K562 (cell line): Measurements from ENCODE around the gene BSPRY. TPM values are rescaled to one million over a fixed set of nuclear protein-coding genes. Genes with fewer than 3 reads are reported as not detected.

ENCODE experiments used
- BRF1 ChIP-seq: IDR thresholded peaks from 3 replicates; pipeline ENCODE4 v1.6.1; 2011; ENCODE audit warnings: borderline replicate concordance, mild to moderate bottlenecking; ENCODE audit not compliant: insufficient read length; ENCODE audit errors: extremely low read depth
- DIDO1 ChIP-seq: fragments of 450-650 bp; IDR thresholded peaks from 2 replicates; pipeline ENCODE4 v1.6.1; 2016; ENCODE audit warnings: low read depth, missing biosample characterization, missing genetic modification characterization
- ERF ChIP-seq: fragments of 450-650 bp; formaldehyde crosslinking; IDR thresholded peaks from 2 replicates; pipeline ENCODE4 v1.4.0; 2020; ENCODE audit warnings: mild to moderate bottlenecking, mixed read lengths
- FOXK2 ChIP-seq, 2 experiments: fragments of 450-650 bp; IDR thresholded peaks in 1 of 2; conservative IDR thresholded peaks in 1 of 2; 2 replicates each; pipeline ENCODE4 v1.6.1; 2016; ENCODE audit warnings: low read depth in 2 of 2, mild to moderate bottlenecking in 1 of 2
- GATAD2A ChIP-seq: fragments of 450-650 bp; IDR thresholded peaks from 2 replicates; pipeline ENCODE4 v1.6.1; 2017
- MTA2 ChIP-seq: fragments of 450-650 bp; IDR thresholded peaks from 2 replicates; pipeline ENCODE4 v1.6.1; 2016; ENCODE audit warnings: low read depth
- NR2C1 ChIP-seq, 2 experiments: fragments of 450-650 bp; IDR thresholded peaks; 2 replicates each; pipeline ENCODE4 v1.6.1; 2017; ENCODE audit warnings: mild to moderate bottlenecking in 2 of 2, antibody characterized with exemption in 1 of 2, inconsistent platforms in 1 of 2, missing compliant biosample characterization in 1 of 2, missing genetic modification characterization in 1 of 2
- POLR2B ChIP-seq: fragments of 450-650 bp; IDR thresholded peaks from 2 replicates; pipeline ENCODE4 v1.6.1; 2018; ENCODE audit warnings: low read depth; ENCODE audit not compliant: partially characterized antibody
- POLR2H ChIP-seq: IDR thresholded peaks from 2 replicates; pipeline ENCODE4 v1.6.1; 2016; ENCODE audit warnings: missing genetic modification characterization, low read depth, mild to moderate bottlenecking, control low read depth, missing compliant biosample characterization, moderate library complexity
- SMARCE1 ChIP-seq: fragments of 450-650 bp; IDR thresholded peaks from 2 replicates; pipeline ENCODE4 v1.7.1; 2016; ENCODE audit warnings: mild to moderate bottlenecking
- TBL1XR1 ChIP-seq, 2 experiments: IDR thresholded peaks; 2 replicates each; pipeline ENCODE4 v1.6.1; 2012; ENCODE audit warnings: improper control_type of control experiment in 2 of 2, low read length in 2 of 2, mild to moderate bottlenecking in 1 of 2
- THRAP3 ChIP-seq: fragments of 450-650 bp; IDR thresholded peaks from 2 replicates; pipeline ENCODE4 v1.6.1; 2016; ENCODE audit warnings: mild to moderate bottlenecking, inconsistent platforms, borderline replicate concordance
- TSC22D4 ChIP-seq: fragments of 450-650 bp; IDR thresholded peaks from 2 replicates; pipeline ENCODE4 v1.6.1; 2016; ENCODE audit warnings: missing genetic modification characterization, missing biosample characterization, control low read depth
- YBX1 ChIP-seq: fragments of 450-650 bp; IDR thresholded peaks from 2 replicates; pipeline ENCODE4 v1.7.1; 2016; ENCODE audit warnings: mild to moderate bottlenecking
- ZBTB33 ChIP-seq: sonication (generic); formaldehyde crosslinking; IDR thresholded peaks from 2 replicates; pipeline ENCODE4 v1.8.1; 2023; ENCODE audit warnings: mild to moderate bottlenecking, missing genetic modification reagents
- ZFPM2 ChIP-seq: fragments of 250-450 bp; sonication (Bioruptor Pico); IDR thresholded peaks from 2 replicates; pipeline ENCODE4 v1.5.1; 2022; ENCODE audit warnings: mild to moderate bottlenecking
- ZHX1 ChIP-seq: fragments of 150-350 bp; conservative IDR thresholded peaks from 2 replicates; pipeline ENCODE4 v1.6.1; 2014; ENCODE audit warnings: low read length
- polyA plus RNA-seq, 8 experiments: library from polyadenylated mRNA; depleted of rRNA in 4 of 8; stranded (reverse) in 5 of 8; unstranded in 3 of 8; fragments of >200 nt; fragmentation: Nextera tagmentation in 2 of 8; fragmentation: Illumina TruSeq in 1 of 8; extraction: Ambion mirVana in 2 of 8; extraction: Trizol in 1 of 8; gene quantifications; 2 replicates each; pipeline versions ENCODE4 v1.2.1 to v1.2.3, GENCODE V29; 2011 to 2014; ENCODE audit warnings: inconsistent platforms in 1 of 8, missing spikeins in 1 of 8
- total RNA-seq, 7 experiments: library from RNA; depleted of rRNA in 6 of 7; stranded (reverse); fragments of >200 nt in 6 of 7; fragmentation: Illumina TruSeq in 2 of 7; extraction: Trizol in 2 of 7; gene quantifications; 2 replicates each; pipeline versions ENCODE4 v1.2.1 to v1.2.3, GENCODE V29; 2011 to 2021; ENCODE audit warnings: low replicate concordance in 1 of 7
- TF ChIP-seq, protein P1 (sequence below): IDR thresholded peaks from 2 replicates; pipeline ENCODE4 v1.6.1; 2011; ENCODE audit not compliant: insufficient read length; ENCODE audit errors: extremely low read depth
- TF ChIP-seq, protein P2 (sequence below): sonication (generic); formaldehyde crosslinking; IDR thresholded peaks from 2 replicates; pipeline ENCODE4 v1.8.0; 2022; ENCODE audit warnings: mild to moderate bottlenecking, missing genetic modification reagents

Gene BSPRY
- total and polyA plus RNA-seq, 9 of the 15 experiments (the other 6 are each of a cell fraction or from before 2014, with no cell fraction given), result 0.07 to 0.67 (median 0.18) TPM

- TF ChIP-seq FOXK2 (conservative IDR thresholded peaks at IDR 0.05 in 1 of 2, IDR thresholded peaks at IDR 0.05 in 1 of 2; ENCODE audit: low read depth in 2 of 2) (0 out of 4 replicates have a peak, but pooled peaks of 1 of the 2 experiments have one; percentile 8), ZHX1 (0 out of 2 replicates have a peak, but pooled peaks have one; percentile 57), TSC22D4 (tag) (no peak), BRF1 (no peak), DIDO1 (tag) (0 out of 2 replicates have a peak, but pooled peaks have one; percentile 16), POLR2H (no peak), MTA2 (no peak), ERF (CRISPR knock-in tag) (0 out of 2 replicates have a peak, but pooled peaks have one; percentile 14), ZFPM2 (no peak), YBX1 (no peak), NR2C1 (IDR thresholded peaks at IDR 0.05) (peak; percentile 54; the same call in 1 of the 2 replicates), NR2C1 (tag; IDR thresholded peaks at IDR 0.05) (peak; percentile 56), THRAP3 (no peak), POLR2B (peak; percentile 42), GATAD2A (peak; percentile 52; the same call in 1 of the 2 replicates), SMARCE1 (no peak), ZBTB33 (peak; percentile 65), TBL1XR1 (IDR thresholded peaks at IDR 0.05; ENCODE audit: low read length in 2 of 2) (no peak)
- TF ChIP-seq, protein P1, sequence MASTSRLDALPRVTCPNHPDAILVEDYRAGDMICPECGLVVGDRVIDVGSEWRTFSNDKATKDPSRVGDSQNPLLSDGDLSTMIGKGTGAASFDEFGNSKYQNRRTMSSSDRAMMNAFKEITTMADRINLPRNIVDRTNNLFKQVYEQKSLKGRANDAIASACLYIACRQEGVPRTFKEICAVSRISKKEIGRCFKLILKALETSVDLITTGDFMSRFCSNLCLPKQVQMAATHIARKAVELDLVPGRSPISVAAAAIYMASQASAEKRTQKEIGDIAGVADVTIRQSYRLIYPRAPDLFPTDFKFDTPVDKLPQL, result no peak
- TF ChIP-seq, protein P2, sequence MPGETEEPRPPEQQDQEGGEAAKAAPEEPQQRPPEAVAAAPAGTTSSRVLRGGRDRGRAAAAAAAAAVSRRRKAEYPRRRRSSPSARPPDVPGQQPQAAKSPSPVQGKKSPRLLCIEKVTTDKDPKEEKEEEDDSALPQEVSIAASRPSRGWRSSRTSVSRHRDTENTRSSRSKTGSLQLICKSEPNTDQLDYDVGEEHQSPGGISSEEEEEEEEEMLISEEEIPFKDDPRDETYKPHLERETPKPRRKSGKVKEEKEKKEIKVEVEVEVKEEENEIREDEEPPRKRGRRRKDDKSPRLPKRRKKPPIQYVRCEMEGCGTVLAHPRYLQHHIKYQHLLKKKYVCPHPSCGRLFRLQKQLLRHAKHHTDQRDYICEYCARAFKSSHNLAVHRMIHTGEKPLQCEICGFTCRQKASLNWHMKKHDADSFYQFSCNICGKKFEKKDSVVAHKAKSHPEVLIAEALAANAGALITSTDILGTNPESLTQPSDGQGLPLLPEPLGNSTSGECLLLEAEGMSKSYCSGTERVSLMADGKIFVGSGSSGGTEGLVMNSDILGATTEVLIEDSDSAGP (CRISPR knock-in tag), result peak; percentile 47; the same call in 1 of the 2 replicates
Measured at GRCh38 chr9:113401027-113401792, 51.9 kb downstream of the BSPRY start, which contains the start of gene ALAD (continued).
